ENCODE results near the gene EEFSEC. TPM values are rescaled to one million over a fixed set of nuclear protein-coding genes. Genes with fewer than 3 reads are reported as not detected.

EEFSEC gene
- total RNA-seq, 6 donors from 2014 or later = 14.9 to 38.8 (median 17.9) TPM

DNA sequence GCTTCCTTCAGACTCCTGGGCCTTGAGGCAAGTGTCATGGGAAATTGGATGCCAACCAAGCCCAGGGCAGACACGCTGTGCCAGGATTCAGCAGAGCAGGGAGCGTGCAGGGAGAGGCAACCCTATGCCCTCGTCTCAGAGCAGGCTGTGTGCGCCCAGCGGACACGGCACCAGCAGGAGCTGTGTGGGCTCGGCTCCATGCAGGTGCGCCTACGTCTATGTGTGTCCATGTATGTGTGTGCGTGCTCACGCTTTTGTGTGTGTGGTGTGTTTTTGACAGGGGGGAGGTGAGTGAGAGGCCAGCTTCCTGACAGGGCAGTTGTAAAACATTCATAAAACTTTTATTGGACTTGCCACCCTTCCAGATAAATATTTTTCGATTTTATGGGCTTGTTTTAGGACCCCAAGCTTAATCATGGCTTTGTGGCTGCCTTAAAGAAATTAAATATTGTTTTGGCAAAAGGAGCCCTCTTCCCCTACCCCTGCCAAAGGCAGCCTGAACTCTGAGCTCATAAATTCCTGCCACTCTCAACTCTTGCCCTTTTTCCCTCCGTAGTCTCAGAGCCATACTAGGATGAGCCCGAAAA lies 229.0 kb downstream of the EEFSEC start:
- Histone ChIP-seq H3K9me3 (no peaks in the 10 kb centered on the region), H3K27me3 (no peaks in the 10 kb centered on the region), H3K4me1 (peaks cover 18 to 42% (median 33%) of the 10 kb centered on the region in 4 donors), H3K4me3 (no peak overlapping the region), H3K36me3 (no peaks in the 10 kb centered on the region), H3K27ac (no peak overlapping the region)
- DNase-seq = no peak
- no peak for ATAC-seq (ENCODE audit: low FRiP score in 2 of 2)
- TF ChIP-seq EP300 (IDR thresholded peaks at IDR 0.05) (no peak), POLR2A (IDR thresholded peaks at IDR 0.05) (no peak), POLR2AphosphoS5 (IDR thresholded peaks at IDR 0.05) (no peak)
- TF ChIP-seq, protein P1, sequence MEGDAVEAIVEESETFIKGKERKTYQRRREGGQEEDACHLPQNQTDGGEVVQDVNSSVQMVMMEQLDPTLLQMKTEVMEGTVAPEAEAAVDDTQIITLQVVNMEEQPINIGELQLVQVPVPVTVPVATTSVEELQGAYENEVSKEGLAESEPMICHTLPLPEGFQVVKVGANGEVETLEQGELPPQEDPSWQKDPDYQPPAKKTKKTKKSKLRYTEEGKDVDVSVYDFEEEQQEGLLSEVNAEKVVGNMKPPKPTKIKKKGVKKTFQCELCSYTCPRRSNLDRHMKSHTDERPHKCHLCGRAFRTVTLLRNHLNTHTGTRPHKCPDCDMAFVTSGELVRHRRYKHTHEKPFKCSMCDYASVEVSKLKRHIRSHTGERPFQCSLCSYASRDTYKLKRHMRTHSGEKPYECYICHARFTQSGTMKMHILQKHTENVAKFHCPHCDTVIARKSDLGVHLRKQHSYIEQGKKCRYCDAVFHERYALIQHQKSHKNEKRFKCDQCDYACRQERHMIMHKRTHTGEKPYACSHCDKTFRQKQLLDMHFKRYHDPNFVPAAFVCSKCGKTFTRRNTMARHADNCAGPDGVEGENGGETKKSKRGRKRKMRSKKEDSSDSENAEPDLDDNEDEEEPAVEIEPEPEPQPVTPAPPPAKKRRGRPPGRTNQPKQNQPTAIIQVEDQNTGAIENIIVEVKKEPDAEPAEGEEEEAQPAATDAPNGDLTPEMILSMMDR (IDR thresholded peaks at IDR 0.05) = no peak
- 89% methylated on average over 14 of the region's 14 CpGs for WGBS, 2 donors

DNA sequence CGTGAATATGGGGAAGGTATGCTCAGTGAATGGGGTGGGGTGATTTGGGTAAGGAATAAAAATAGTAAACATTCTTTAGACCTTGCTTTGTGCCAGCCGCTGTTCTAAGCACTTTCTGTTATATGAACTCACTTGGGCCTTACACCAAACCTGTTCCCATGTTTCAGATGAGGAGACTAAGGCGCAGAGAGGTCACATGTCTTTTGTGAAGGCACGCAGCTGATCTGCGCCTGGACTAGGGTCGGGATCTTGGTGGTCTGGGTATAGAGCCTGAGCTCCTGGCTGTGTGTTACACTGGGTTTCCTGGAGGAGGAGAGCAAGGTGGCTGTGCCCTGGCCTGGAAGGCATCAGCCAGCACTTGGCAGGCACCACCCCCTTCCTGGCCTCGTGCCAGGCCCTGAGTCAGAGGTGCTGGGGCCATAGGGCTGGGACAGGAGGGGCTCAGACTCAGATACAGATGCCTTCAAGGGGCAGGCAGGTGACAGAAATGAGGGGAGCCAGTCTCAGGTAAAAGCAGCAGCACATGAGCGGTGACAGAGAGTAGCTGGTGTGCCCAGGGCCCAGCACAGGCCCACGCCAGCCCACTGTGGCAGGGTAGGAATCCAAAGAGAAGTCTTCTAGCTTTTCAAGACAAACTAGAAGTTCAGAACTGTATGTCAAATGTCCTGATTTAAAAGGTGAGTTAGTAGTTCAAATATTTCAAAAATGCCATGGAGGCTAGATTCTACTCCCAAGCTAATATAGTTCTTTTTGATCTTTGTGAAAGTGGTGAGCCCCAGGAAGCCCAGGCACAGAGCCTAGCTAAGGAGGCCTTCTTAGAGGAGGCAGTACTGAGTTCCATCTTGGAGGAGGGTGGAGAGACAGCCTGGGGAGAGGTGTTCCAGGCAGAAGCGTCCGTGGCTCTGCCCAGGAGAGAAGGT lies 230.3 kb downstream of the EEFSEC start:
- TF ChIP-seq POLR2AphosphoS5 (IDR thresholded peaks at IDR 0.05) (no peak), EP300 (IDR thresholded peaks at IDR 0.05) (no peak), POLR2A (IDR thresholded peaks at IDR 0.05) (no peak)
- TF ChIP-seq, protein P1 (IDR thresholded peaks at IDR 0.05) = no peak
- no peaks in the 10 kb centered on the region for H3K9me3 ChIP-seq
- H3K27me3 ChIP-seq = no peaks in the 10 kb centered on the region
- H3K4me3 ChIP-seq = no peak overlapping the region
- peak overlapping the region in 1 of 4 donors; percentile 12 for H3K27ac ChIP-seq
- no peaks in the 10 kb centered on the region for H3K36me3 ChIP-seq
- peak in 1 of 2 donors; percentile 23 for ATAC-seq (ENCODE audit: low FRiP score in 2 of 2)
- 78 to 85% methylated on average over 10 to 11 of the region's 11 CpGs for WGBS, 2 donors
- DNase-seq = peak; percentile 75 to 92
- peaks cover 13 to 36% (median 28%) of the 10 kb centered on the region in 4 donors for H3K4me1 ChIP-seq

DNA sequence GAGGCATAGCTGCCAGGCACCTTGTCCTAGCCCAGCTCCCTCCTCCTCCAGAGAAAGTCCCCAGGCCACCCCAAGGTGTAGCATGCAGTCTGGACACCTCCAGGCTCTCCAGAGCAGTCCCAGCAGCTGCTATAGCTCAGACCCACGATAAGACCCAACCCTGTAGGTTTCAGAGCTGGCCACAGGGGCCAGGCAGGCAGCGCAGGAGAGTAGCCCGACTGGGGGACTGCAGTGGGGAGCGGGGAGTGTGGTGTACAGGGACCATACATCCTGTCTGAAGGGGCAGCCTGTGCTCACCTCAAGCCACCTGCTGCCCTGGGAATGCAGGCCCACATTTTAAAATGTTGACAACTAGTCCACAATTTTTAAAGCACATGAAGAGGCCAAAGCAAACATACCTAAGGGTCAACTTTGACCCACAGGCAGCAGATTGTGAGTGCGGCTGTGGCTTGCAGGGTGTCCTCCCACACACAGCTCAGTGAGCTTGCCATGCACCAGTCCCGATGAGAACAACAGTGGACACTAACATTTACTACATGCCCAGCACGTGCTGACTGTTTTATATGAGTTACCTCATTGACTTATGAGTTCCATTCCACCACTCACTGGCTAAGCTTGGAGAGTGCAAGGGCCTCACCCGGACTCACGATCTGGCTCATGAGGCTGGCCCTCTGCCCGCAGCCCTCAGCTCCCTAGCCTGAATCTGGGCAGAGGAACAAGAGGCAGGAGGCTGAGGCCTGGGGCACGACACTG lies 232.0 kb downstream of the EEFSEC start:
- WGBS, 2 donors = 75 to 91% methylated on average over 4 to 11 of the region's 11 CpGs
- Histone ChIP-seq H3K27me3 (no peaks in the 10 kb centered on the region), H3K36me3 (no peaks in the 10 kb centered on the region), H3K4me3 (no peak overlapping the region), H3K27ac (peak overlapping the region in 2 of 4 donors; percentile 11 to 44), H3K4me1 (peaks cover 8 to 26% (median 21%) of the 10 kb centered on the region in 4 donors), H3K9me3 (no peaks in the 10 kb centered on the region)
- peak in 1 of 2 donors; percentile 63 for DNase-seq
- TF ChIP-seq POLR2A (IDR thresholded peaks at IDR 0.05) (no peak), EP300 (IDR thresholded peaks at IDR 0.05) (no peak), POLR2AphosphoS5 (IDR thresholded peaks at IDR 0.05) (no peak)
- TF ChIP-seq, protein P1 (IDR thresholded peaks at IDR 0.05) = no peak
- ATAC-seq (ENCODE audit: low FRiP score in 2 of 2) = peak; percentile 13 to 23

GRCh38 chr3:128388932-128389331 lies 235.7 kb downstream of the EEFSEC start:
- H3K4me1 ChIP-seq = peaks cover 0 to 12% (median 2%) of the 10 kb centered on the region in 4 donors
- no peaks in the 10 kb centered on the region for H3K9me3 ChIP-seq
- 95% methylated on average over 9 of the region's 9 CpGs; no CpG with 5 or more reads in 1 of the 2 donors for WGBS, 2 donors
- H3K4me3 ChIP-seq = no peak overlapping the region
- no peaks in the 10 kb centered on the region for H3K36me3 ChIP-seq
- H3K27me3 ChIP-seq = no peaks in the 10 kb centered on the region
- TF ChIP-seq, protein P1 (IDR thresholded peaks at IDR 0.05) = no peak
- no peak for TF ChIP-seq POLR2AphosphoS5 (IDR thresholded peaks at IDR 0.05)
- DNase-seq = no peak
- ATAC-seq (ENCODE audit: low FRiP score in 2 of 2) = no peak
- H3K27ac ChIP-seq = no peak overlapping the region
